Fibroblast of gingiva (primary cell): Measurements from ENCODE around the gene PIWIL4.
"Not testable (repeated sequence)": the region's sequence is repeated elsewhere in the genome, so short reads cannot be mapped to it uniquely, and the experiment has no call there.

Source experiments
- DNase-seq: peaks from one replicate; pipeline ENCODE4 v3.0.0-alpha.2; 2011; ENCODE audit warnings: low read depth

PIWIL4 gene

GRCh38 chr11:94638902-94639373, 71.8 kb downstream of the PIWIL4 start:
- peak; percentile 49 for DNase-seq

GRCh38 chr11:94639901-94640721, 72.9 kb downstream of the PIWIL4 start:
- DNase-seq, result no peak

GRCh38 chr11:94641167-94641761, 74.1 kb downstream of the PIWIL4 start:
- no peak for DNase-seq

GRCh38 chr11:94643186-94643585, 76.0 kb downstream of the PIWIL4 start:
- not testable (repeated sequence) for DNase-seq

GRCh38 chr11:94647926-94648325, 80.8 kb downstream of the PIWIL4 start:
- no peak for DNase-seq

- DNase-seq, result no peak
These were observed 81.6 kb downstream of the PIWIL4 start for GRCh38 chr11:94648789-94649188.

GRCh38 chr11:94649254-94649653, 82.1 kb downstream of the PIWIL4 start:
- DNase-seq, result no peak

- no peak for DNase-seq
These were observed 82.9 kb downstream of the PIWIL4 start for GRCh38 chr11:94649964-94650623.

GRCh38 chr11:94650756-94651155, 83.6 kb downstream of the PIWIL4 start:
- peak; percentile 95 for DNase-seq

- DNase-seq, result no peak
These were observed 85.6 kb downstream of the PIWIL4 start for GRCh38 chr11:94652735-94653284.

- no peak for DNase-seq
These were observed 86.4 kb downstream of the PIWIL4 start for GRCh38 chr11:94653561-94653960.

GRCh38 chr11:94654201-94654600, 87.0 kb downstream of the PIWIL4 start:
- no peak for DNase-seq

GRCh38 chr11:94655291-94655690, 88.1 kb downstream of the PIWIL4 start:
- no peak for DNase-seq

GRCh38 chr11:94655956-94656355, 88.8 kb downstream of the PIWIL4 start:
- DNase-seq, result no peak

GRCh38 chr11:94656968-94657367, 89.8 kb downstream of the PIWIL4 start:
- no peak for DNase-seq

GRCh38 chr11:94657629-94658028, 90.5 kb downstream of the PIWIL4 start:
- no peak for DNase-seq

- DNase-seq, result no peak
These were observed 91.2 kb downstream of the PIWIL4 start for GRCh38 chr11:94658386-94658785.

GRCh38 chr11:94658888-94659287, 91.7 kb downstream of the PIWIL4 start:
- DNase-seq, result no peak

GRCh38 chr11:94661444-94661843, 94.3 kb downstream of the PIWIL4 start:
- no peak for DNase-seq

GRCh38 chr11:94662065-94662779, 95.1 kb downstream of the PIWIL4 start:
- DNase-seq, result no peak

- no peak for DNase-seq
These were observed 95.8 kb downstream of the PIWIL4 start for GRCh38 chr11:94662846-94663390.

GRCh38 chr11:94664346-94664745, 97.2 kb downstream of the PIWIL4 start:
- DNase-seq, result no peak
